Jurkat, Clone E6-1 (cell line): ENCODE measurements around the gene SERP2.

Experiments used
- DNase-seq: peaks from one replicate; pipeline ENCODE4 v3.0.0-alpha.2; 2011; ENCODE audit warnings: low read depth, low spot score
- H3K4me3 ChIP-seq: 2 replicates; pipeline ENCODE4 v1.5.1; 2011; ENCODE audit warnings: mild to moderate bottlenecking, low read length, control low read depth, moderate library complexity

Gene SERP2

GRCh38 chr13:44423824-44424223, 50.2 kb downstream of the SERP2 start:
- DNase-seq, result no peak
- H3K4me3 ChIP-seq, result no peak overlapping the region

DNA sequence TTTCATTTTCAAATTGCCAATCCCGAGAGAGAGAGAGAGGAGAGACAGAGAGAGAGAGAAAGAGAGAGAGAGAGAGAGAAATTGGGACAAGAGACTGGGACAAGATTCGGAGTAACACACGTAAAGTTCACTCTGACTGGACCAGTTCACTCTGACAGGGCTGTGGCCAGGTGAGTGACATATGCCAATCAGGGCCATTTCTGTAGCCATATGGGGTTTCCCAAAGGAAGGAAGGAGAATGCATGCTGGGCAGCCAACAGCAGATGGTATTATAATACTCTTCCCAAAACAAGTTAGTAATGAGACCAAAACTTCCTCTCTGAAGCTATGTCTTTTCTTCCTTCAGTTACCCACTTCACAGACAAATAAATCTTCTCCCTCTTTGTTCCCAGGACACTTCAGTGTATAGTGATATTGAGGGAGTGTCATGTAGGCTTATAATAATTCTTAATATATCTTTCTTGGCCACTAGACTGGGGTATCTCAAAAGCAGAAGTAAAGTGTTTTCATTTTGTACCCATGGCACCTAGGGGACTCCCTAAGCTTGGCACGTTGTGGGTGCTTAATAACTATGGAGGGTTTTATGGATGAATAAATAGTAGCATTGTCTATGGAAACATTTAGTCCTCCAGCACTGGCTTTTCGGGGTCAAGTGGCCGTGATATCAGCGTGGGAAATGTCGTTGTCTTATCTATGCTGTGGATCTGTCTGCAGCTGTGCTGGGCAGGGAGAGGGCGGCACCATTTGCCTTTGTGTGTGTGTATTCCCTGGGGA, 51.6 kb downstream of the SERP2 start:
- H3K4me3 ChIP-seq, result no peak overlapping the region
- DNase-seq, result no peak

DNA sequence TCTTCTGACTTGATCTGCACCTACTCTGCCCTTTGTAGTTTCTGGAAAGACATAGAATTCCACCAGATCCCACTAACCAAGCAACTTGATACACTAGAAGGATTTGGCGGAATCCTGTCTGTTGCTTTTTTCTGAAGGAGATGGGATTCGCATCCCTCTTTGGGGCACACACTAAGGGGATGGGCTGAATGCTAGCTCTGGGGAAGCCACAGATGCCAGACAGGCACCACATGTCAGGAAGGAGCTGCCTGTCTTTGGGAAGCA, 52.1 kb downstream of the SERP2 start:
- H3K4me3 ChIP-seq, result no peak overlapping the region
- DNase-seq, result no peak

- no peak overlapping the region for H3K4me3 ChIP-seq
- no peak for DNase-seq
These were observed 52.8 kb downstream of the SERP2 start for GRCh38 chr13:44426461-44426860.

DNA sequence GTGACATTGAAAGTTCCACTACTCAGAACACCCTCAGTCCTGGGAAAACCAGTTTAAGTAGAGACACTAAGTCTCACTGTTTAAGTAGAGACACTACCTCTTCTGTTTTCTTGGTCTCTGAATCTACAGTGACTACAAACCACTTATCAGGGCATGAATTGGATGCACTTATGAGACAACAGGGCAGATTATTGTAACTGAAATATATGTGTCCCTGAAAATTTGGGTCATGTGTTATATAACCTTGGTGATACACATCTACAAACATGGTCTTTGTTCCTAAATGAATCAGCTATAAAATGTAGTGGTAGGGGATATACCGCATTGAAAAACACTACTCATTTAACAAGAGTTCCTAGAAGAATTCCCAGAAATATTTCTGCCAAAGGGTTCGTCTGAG, 55.7 kb downstream of the SERP2 start:
- no peak for DNase-seq
- H3K4me3 ChIP-seq, result no peak overlapping the region

DNA sequence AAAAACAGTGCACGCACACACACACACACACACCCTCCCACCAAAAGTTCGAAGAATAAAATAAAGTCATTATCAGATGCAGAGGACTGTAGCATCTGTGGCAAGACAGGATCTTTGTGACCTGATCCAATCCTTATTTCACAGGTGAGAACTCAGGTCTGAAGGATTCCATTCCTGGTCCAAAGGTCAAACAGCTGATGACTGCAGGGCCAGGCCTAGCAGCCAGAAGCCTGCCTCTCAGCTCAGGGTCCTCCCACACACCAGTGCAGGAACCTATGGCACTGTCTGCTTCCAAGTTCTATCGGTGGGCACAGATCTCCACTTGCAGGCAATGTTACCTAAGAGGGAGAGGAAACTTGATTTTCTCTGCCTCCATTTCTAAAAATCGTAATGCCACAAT, 57.5 kb downstream of the SERP2 start:
- no peak for DNase-seq
- H3K4me3 ChIP-seq, result no peak overlapping the region

DNA sequence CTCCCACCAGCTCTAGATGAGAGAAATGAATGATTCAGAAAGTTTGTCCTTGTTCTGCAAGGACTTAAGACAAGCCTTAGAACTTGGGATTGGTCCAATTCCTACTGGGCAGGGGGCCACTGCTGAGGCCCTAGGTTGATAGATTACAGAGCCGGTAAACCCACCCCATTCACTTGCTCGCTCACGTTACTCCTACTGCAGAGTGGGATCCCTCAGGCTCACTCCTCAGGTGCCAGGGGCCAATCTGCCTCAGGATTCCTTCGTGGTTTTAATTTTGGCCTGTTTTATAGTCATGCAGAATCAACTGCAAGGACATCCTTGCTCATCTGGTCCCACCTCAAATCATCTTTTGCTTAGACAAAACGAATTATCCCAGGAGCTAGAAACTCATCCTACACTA, 59.0 kb downstream of the SERP2 start:
- DNase-seq, result no peak
- no peak overlapping the region for H3K4me3 ChIP-seq

- no peak for DNase-seq
- H3K4me3 ChIP-seq, result no peak overlapping the region; the same call in 1 of the 2 replicates
These were observed 60.5 kb downstream of the SERP2 start for GRCh38 chr13:44433863-44434765.

DNA sequence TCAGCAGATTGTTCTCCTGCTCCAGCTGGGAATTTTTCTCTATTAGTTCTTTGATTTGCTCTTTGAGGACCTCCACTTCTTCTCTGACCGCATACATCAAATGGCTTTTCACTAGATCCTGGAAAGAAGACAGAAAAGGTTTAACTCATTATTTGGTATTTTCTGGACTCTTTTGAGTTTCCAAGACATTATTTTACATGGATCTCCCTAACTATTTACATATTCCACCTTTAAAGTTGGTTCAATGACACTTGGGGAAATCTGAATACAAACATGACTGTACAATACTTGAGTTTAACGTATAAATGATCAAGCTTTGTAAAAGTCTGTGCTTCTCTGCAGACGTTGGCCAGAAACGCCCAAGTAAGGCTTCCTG, 61.1 kb downstream of the SERP2 start:
- H3K4me3 ChIP-seq, result peak overlapping the region; percentile 46
- DNase-seq, result no peak

- peak overlapping the region; percentile 70 for H3K4me3 ChIP-seq
- peak; percentile 98 for DNase-seq
These were observed 61.7 kb downstream of the SERP2 start for GRCh38 chr13:44435142-44435918.

- no peak for DNase-seq
- H3K4me3 ChIP-seq, result peak overlapping the region; percentile 70
These were observed 62.4 kb downstream of the SERP2 start for GRCh38 chr13:44435919-44436510.

DNA sequence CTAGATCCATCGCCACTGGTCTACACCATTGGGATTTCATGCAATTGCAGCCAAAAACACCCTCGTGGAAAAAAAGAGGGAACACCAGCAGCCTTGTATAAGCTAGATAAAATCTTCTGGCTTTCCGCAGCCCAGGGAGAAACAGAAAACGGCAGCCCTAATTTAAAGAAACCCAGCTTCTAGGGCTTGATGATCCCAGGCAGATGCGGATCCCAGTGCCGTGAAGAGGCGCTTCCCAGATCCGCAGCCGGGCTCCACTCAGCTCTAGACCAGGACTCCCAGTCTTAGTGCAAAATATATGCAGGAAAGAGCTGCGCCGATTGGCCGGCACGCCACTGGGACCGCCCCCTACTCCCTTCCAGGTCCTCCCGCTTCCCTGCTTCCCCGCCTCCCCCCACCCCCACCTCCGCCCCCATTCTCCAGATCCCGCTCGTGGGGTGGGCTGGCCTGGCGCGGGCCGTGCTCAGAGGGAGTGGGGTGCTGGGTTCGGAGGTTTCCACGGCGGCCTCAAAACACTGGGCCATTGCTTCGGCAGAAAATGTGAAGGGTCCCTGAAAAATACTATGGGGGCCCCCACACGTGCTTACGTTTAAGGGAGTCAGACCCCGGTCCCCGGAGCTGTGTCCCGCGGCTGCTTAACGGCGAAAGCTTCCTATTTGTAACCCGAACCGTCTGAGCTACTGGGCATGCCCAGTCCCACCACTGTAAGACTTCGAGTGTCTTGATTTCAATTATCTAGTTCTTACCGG, 63.1 kb downstream of the SERP2 start:
- peak overlapping the region; percentile 70 for H3K4me3 ChIP-seq

DNA sequence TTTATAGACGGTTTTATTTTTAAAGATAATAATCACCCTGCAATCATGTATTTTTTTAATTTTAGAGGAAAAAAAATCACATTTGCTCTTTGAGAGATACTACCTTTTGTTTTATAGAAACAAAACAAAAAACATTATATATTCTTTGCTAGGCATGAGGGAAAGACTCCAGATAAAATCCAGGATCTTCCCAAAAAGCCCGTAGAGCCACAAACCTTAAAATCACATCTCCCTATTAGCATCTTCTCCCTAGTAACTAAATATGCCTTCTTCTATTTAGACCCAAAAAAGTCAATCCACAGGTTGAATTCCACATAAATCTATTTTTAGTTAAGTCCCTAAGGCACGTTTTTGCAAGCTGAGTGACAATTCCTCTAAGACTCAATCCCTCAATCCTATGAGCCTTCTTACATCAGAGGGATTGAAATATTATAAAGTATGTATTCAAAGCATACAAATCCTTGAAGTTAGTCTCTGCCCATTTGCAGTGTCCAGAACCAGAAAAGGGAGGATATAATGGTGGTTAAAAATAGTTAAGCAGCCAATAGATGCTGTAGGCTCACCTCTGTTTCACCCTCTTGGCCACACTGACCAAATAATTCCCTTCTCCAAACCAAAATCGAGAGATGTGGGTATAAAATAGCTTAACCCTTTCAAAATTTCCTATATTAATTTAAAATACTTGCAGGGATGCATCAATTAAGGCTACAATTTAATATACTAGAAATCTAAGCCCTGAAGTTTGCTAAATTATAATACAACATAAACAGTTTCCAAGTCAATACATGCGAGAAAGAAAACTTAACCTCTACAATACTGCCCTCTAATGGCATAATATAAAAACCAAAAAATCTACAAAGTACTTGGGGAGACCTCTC, 64.0 kb downstream of the SERP2 start:
- peak overlapping the region; percentile 70 for H3K4me3 ChIP-seq
- peak; percentile 61 for DNase-seq

More for the DNA sequence above, 63.1 kb downstream of the SERP2 start:
- DNase-seq, result peak; percentile 67

DNA sequence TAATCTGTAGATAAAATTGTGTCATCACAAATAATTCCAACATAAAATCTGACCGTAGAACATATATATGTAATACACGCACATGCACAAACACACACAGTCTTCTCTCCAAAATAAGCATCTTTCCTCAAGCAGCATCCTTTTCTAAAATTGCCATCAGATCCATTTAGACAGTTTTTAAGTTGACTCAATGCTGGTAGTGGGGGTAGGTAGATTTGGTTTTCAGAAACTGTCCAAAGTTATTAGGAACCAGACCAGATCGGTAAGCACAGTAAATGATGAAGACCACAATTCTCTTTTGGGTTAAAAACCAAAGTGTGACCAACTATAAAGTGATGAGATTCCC, 64.6 kb downstream of the SERP2 start:
- no peak for DNase-seq
- H3K4me3 ChIP-seq, result no peak overlapping the region

DNA sequence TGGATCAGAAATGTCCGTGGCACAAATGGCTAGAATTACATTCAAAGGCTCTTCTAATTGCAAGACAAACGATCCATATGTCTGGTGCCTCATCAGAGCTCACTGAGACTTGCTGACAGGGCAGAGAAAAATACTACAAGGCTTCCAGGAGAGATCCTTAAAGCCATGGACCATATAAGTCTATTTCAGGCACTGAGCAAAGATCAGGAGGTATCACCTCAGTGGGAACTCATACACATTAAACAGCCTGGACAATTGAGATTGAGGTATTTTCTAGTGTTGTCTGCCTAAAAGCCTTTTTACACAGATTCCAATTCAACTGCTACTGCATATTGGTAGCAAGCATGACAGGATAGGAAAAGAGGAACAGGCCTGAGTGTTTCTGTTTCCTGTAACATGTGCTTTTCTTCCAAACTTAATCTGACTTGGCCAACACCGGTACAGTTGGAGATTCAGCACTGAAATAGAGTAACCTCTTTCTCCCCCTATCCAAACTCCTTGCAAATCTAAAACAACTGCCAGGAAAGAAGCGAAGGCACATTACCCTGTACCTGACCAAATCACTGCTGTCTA, 65.9 kb downstream of the SERP2 start:
- H3K4me3 ChIP-seq, result no peak overlapping the region
- DNase-seq, result no peak

DNA sequence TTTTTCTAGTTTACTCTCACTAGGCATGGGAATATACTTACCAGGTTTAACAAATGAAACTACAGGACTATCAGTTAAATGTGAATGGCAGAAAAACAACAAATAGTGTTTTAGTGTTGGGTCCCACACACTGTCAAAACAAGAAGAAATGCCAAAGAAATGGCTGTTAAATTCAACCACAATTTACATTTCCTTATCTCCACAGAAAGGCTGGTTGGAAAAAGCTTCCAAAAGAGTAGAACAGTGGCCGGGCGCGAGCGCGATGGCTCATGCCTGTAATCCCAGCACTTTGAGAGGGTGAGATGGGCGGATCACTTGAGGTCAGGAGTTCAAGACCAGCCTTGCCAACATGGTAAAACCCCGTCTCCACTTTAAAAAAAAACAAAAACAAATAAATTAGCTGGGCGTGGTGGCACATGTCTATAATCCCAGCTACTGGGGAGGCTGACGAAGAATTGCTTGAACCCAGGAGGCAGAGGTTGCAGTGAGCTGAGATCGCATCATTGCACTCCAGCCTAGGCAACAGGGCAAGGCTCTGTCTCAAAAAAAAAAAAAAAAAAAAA, 66.5 kb downstream of the SERP2 start:
- DNase-seq, result no peak
- no peak overlapping the region for H3K4me3 ChIP-seq
